COLO668 (cell line): Measurements from ENCODE around the gene MAP2K4.
"Not testable (repeated sequence)": the region's sequence is repeated elsewhere in the genome, so short reads cannot be mapped to it uniquely, and the experiment has no call there.

ENCODE experiments used
- DNase-seq: peaks from one replicate; lab custom pipeline; 2025; ENCODE audit not compliant: unreplicated experiment; lab: John Stamatoyannopoulos, UW

MAP2K4 gene

DNA sequence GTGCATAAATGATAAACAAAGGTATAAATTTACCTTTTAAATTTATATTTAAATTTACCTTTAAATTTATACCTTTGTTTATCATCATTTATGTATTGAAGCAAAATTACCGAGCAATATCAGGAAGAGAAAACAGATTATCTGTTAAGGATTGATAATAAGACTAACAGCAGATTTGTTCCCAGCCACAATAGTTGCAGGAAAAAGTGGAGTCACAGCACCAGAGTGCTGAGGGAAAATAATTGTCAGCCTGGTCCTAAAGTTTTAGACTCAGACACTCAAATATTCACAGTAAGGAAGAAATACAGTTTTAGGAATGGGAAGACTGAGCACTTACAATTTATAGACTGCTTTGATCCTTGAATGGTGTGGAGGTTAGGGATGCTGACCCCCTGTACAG is 117.2 kb downstream of the MAP2K4 start:
- no peak for DNase-seq

DNA sequence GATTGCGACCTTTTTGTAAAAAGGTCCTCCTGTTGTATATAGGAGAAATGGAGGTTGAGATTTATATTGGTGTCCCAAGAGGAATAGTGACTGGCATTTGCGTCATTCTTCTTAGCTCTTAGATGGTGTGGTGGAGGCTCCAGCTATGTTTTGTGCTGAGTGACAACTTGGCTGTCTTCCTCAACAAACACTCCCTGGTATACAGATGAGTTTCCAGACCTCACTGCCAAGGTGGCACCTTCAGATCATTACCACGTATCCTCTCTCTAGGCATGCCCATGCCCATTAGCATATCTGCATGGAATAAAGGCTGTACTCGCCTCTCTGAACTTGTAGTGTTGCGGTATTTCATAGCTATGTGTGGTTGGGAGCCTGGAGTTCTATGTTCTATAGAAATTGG is 120.0 kb downstream of the MAP2K4 start:
- DNase-seq = no peak

DNA sequence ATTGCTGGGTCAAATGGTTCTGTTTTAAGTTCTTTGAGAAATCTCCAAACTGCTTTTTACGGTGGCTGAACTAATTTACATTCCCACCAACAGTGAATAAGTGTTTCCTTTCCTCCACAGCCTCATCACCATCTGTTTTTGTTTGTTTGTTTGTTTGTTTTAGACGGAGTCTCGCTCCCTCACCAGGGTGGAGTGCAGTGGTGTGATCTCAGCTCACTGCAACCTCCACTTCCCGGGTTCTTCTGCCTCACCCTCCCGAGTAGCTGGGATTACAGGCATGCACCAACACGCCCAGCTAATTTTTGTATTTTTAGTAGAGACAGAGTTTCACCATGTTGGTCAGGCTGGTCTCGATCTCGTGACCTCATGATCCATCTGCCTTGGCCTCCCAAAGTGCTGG is 141.5 kb downstream of the MAP2K4 start:
- not testable (repeated sequence) for DNase-seq

DNA sequence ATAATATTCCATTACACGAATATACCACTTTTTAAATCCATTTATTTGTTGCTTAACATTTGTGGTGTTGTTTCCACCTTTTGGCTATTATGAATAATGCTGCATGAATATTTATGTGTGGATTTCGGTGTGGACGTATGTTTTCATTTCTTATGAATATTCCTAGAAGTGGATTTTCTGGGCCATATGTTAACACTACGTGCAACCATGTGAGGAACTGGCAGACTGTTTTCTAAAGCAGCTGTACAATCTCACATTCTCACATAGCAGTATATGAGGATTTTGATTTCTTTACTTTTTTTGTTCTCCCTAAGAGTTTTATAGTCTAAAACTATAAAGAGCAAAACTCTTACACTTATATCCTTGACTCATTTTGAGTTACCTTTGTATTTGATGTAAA is 143.4 kb downstream of the MAP2K4 start:
- no peak for DNase-seq

DNA sequence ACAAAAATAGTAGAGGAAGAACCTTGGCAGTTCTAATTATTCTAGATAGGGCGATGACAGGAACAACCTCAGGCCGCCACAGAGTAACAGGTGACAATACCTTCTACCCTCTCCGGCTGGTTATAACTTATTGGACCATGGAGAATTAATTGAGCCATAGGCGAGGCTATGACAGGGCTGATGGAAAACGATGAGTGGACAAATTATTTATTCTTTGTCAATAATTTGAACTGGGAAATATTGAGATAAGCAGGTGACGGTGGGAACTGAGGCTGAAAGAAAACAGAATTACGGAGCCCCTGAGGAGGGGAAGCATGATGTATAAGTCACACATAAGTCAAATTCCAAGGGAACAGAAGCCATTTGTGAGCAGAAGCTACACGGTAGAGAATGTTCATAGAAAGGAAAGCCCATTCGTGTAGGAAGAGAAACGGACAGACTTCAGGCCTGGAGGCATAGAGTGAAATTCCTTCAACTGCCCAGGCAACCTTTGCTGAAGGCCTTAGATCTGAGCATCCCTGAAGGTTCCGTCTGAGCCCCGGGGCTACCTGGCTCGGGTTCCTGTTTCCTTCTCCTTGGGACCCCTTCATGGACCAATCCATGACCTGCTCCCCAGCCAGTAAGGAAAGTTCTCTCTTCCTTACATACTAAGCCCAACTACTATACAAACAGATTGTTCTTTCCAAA is 158.1 kb downstream of the MAP2K4 start:
- no peak for DNase-seq

DNA sequence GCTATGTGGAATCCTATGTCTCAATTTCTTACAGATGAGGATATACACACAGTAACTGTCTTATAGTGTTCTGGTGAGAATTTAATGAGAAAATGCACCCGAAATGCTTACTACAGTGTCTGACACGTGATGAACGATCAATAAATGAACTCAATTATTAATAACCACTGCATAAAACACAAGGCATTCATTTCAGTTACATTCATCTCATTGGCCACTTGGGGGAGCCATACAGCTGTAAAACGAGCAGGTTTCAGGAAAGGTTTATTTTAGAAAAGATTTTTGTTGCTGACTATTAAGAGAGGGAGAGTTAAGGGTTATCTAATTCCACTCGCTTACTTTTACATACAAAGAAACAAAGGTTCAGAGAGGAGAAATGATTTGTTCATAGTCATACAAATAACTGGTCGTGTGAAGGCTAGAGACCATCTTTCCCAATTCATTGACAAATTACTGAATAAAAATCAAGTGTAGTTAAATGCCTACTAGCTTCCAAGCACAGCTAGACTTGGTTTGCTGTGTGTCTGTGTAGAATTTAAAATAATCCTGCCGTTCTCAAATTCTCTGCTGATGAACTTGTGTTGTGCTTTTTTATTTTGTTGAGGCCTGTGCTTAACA is 160.1 kb downstream of the MAP2K4 start:
- DNase-seq = peak; percentile 0

DNA sequence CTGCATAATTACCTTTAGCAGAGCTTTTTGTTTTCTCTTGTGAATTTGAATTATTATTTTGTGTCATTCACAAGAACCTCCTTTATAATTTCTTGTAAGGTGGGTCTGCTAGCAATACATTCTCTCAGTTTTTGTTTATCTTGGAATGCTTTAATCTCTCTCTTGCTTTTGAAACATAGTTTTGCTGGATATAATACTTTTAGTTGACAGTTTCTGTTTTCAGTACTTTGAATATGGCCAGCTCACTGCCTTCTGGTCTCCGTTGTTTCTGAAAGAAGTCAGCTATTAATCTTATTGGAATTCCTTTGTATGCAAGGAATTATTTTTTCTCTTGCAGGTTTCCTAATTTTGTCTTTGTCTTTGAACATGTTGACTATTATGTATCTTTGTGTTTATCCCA is 167.0 kb downstream of the MAP2K4 start:
- no peak for DNase-seq

DNA sequence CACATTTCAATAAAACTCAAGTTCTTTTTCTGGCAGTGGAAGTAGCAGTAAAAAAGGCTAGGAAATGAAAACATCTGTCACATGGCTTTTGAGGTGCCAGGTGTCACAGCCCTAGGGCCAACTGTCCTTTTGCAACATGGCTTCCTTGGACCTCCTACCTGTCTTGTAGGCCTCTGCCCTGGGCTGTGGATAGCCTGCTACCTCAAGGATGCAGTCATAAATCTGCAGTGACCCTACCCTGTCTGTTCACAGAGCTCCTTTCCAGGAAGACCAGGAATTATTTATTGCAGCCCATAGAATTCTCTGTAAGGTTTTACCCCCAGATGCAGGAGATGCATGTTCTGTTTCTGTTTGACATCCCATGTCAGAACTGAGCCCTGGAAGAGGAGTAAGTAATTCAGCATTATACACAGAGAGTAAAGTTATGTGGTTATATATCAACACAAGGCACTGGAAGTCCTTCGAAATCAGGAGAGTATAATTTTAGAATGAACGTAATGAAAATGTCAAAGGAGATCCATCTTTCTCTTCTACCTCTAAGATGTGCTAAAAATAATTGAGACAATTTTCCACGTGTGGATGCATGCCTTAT is 172.6 kb downstream of the MAP2K4 start:
- DNase-seq = no peak
